AG09319 (cell line): ENCODE results near the gene IL1B.

Experiments
- DNase-seq: peaks from one replicate; pipeline ENCODE4 v3.0.0-alpha.2; 2010; ENCODE audit warnings: low read depth; ENCODE audit errors: extremely low read depth
- TF ChIP-seq, protein P1 (sequence below): IDR thresholded peaks from 2 replicates; pipeline ENCODE4 v1.5.1; 2011; ENCODE audit warnings: low read depth, mild to moderate bottlenecking, inconsistent platforms, low read length, moderate library complexity

IL1B gene

DNA sequence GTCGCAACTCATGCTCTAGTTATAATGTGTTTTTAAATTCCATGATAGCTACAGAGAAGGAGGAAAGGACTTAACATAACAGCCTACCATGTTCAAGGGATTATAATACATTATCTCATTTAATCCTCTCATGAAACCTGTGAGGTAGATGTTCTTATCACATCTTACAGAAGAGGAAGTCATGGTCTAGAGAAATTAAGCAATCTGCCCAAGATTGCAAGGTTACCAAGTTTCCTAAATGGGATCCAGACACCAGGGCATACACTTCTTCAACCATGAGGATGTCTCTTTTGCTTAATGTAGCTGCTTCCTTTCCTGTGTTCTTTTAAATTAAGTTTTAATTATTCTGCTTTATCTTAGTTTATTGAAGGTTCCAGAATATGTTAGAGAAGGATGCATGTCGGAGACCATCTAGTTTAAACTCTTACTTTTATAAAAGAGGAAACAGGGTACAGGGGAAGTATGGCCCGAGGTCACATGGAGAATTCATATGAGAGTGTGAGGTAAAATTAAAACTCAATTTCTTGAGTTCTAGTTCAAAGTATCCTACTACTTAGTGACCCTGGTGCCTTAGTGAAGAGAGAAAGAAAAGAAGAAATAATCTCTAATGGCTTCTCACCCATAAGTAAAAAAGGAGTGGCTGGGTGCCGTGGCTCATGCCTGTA, 48.7 kb downstream of the IL1B start:
- no peak for DNase-seq
- TF ChIP-seq, protein P1, sequence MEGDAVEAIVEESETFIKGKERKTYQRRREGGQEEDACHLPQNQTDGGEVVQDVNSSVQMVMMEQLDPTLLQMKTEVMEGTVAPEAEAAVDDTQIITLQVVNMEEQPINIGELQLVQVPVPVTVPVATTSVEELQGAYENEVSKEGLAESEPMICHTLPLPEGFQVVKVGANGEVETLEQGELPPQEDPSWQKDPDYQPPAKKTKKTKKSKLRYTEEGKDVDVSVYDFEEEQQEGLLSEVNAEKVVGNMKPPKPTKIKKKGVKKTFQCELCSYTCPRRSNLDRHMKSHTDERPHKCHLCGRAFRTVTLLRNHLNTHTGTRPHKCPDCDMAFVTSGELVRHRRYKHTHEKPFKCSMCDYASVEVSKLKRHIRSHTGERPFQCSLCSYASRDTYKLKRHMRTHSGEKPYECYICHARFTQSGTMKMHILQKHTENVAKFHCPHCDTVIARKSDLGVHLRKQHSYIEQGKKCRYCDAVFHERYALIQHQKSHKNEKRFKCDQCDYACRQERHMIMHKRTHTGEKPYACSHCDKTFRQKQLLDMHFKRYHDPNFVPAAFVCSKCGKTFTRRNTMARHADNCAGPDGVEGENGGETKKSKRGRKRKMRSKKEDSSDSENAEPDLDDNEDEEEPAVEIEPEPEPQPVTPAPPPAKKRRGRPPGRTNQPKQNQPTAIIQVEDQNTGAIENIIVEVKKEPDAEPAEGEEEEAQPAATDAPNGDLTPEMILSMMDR: no peak

DNA sequence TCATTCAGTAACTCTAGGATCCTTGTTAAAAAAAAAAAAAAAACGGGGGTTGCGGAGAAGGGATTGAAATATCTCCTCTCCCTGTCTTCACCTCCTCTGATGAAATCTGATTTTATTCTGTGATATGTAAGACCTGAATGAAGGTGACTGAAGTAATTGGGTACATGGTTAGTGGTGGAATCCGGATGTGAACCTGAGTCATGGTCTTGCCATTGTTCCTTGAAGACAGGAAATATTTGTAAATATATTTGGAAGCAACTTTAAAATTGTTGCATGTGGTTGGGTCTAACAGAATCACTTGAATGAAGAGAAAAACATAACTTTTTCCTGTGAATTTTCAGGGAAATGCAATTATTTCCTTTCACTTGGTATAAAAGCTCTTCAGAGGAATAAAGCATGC, 49.3 kb downstream of the IL1B start:
- TF ChIP-seq, protein P1: no peak
- DNase-seq: no peak

DNA sequence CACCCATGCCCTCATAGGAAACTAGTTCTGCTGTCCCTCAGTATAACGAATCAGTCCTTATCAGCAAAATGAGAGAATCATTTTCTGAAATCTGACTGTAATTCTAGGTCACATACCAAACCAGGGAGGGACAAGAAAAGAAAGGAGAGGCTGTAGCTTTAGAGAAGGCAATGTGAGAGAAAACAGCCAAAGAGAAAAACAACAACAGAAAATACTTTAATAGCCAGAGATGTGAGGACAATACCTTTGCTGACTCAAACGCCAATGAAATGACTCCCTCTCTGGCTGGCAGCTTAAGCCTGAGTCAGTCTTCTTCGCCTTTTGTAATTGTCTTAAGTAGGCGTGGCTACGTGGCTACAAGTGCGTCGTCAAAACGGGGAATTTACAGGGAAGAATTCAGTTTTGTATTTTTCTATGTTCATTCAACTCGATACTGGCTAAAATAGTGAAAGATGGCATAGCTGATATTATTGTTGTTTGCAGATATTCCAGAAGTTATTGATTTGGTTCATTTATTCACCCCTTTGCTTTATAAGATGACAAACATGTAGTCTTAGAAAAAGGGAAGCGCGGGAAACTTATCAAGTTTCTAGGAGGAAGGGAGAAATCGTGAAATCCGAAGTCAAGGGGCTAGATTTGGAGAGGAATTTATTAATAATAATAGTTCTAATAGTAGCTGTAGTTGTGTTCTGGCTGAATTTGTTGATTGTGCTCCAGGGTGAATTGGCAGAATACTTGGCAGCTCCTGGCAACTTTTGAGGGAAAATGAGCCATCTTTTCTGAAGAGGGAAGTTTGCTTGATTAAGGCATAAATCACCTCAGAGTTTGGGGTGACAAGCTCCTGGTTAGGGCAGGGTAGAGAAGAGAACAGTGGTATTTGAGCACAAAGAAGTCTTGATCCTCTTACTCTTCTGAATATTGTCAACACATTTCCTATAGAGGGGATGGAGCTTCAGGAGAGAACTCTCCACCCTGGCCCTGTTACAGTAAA, 52.1 kb downstream of the IL1B start, which contains the start of gene IL1A:
Gene IL1A, minus strand, starts transcription at position 295 of the 991 bp plus-strand sequence. CDS start 723 bp downstream, outside the sequence.
- TF ChIP-seq, protein P1: no peak
- no peak for DNase-seq

DNA sequence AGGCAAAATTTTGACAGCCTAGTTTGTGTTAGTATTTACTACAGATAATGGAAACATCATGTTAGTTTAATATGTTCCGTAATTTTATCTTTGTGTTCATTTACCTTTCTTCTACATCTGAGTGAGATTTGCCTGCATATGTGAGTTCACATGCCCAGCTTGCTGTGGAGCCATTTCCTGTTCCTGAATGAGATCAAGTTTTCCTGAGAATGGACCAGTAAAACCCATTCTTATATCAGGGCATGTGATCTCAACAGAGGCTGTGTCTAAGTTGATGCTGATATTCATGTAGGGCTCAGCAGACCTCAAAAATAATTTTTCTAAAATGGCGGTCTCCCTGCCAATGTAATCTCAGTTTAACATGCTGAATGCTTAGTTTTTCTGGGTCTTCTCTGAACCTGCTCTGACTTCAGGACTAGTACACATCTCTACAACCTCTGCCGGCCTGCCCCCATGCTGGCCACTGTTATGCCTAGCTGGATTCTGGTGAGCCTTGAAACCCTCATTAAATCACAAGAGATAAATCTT, 53.3 kb downstream of the IL1B start:
- DNase-seq: no peak
- TF ChIP-seq, protein P1: no peak

DNA sequence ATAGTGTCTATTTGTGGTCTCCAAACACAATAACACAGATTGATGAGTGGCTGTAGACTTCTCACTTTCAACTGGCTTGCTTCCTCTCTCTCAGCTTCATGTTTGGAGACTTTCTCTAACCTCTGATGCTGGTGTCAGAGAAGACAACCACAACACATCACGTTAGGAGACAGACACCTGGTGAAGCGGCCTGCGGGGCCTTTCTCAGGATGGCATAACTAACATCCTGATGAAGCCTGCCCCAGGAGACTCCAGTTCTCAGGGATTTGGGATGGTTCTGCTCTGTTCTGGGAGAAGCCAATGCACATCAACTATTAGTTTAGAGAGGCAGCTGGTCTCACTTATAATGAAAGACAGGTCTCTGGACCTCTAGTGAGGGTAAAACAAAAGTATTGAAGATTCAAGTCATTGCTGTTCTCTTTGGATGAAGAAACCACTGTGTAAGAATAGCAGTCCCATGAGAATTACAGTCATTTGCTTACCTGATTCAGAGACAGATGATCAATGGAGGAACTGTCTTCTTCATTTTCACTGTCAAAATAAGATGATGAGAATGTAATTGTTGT, 54.3 kb downstream of the IL1B start:
- TF ChIP-seq, protein P1: no peak
- no peak for DNase-seq
